Kidney (tissue), 14 donors: ENCODE results near the gene DUS2. TPM values are rescaled to one million over a fixed set of nuclear protein-coding genes. Genes with fewer than 3 reads are reported as not detected.
A peak's percentile ranks its signal among the peaks of the same experiment; 100 is the strongest.

ENCODE experiments used
- DNase-seq, 5 donors: peaks; one replicate each; pipeline ENCODE4 v3.0.0-alpha.2; 2013 to 2020
- FAIRE-seq: peaks from 2 replicates; lab custom pipeline; 2012; peaks lifted over from hg19 to GRCh38; lab: Jason Lieb, UNC
- H3K27ac ChIP-seq, 2 donors: one replicate each; pipeline ENCODE4 v1.7.0; 2013; ENCODE audit warnings: low read depth in 2 of 2, low read length in 2 of 2, inconsistent platforms in 1 of 2
- H3K27me3 ChIP-seq: one replicate; pipeline ENCODE4 v1.7.1; 2013; ENCODE audit warnings: low read length, inconsistent platforms; ENCODE audit not compliant: control insufficient read depth, insufficient read depth
- H3K36me3 ChIP-seq, 3 donors: one replicate each; pipeline versions ENCODE4 v1.7.0 to v1.7.1; 2013; ENCODE audit warnings: low read length in 3 of 3, control low read depth in 1 of 3, inconsistent platforms in 1 of 3; ENCODE audit not compliant: insufficient read depth in 3 of 3, control insufficient read depth in 2 of 3
- H3K4me1 ChIP-seq, 3 donors: one replicate each; pipeline versions ENCODE4 v1.7.0 to v1.7.1; 2013; ENCODE audit warnings: low read length in 3 of 3, inconsistent platforms in 1 of 3, low read depth in 1 of 3; ENCODE audit not compliant: control insufficient read depth in 2 of 3, insufficient read depth in 2 of 3
- H3K4me3 ChIP-seq, 3 donors: one replicate each; pipeline versions ENCODE4 v1.7.0 to v1.8.1; 2013; ENCODE audit warnings: low read length in 3 of 3, control low read depth in 1 of 3, inconsistent platforms in 1 of 3
- H3K9ac ChIP-seq, 3 donors: one replicate each; pipeline versions ENCODE4 v1.7.0 to v1.7.1; 2013; ENCODE audit warnings: low read length in 3 of 3, control low read depth in 1 of 3, inconsistent platforms in 1 of 3
- H3K9me3 ChIP-seq, 3 donors: one replicate each; pipeline versions ENCODE4 v1.7.0 to v1.7.1; 2013; ENCODE audit warnings: low read length in 3 of 3, control low read depth in 1 of 3, inconsistent platforms in 1 of 3; ENCODE audit not compliant: control insufficient read depth in 2 of 3, insufficient read depth in 1 of 3
- CTCF ChIP-seq: IDR thresholded peaks from 3 replicates; pipeline ENCODE4 v1.5.1; 2012; ENCODE audit warnings: mild to moderate bottlenecking, moderate library complexity, borderline replicate concordance; ENCODE audit not compliant: insufficient read depth; ENCODE audit errors: extremely low read depth
- intact Hi-C: fragments of 100-400 bp; cut with DNase I; formaldehyde crosslinking; loops from one replicate; pipeline ENCODE4 v1.11.1; 2022
- polyA plus RNA-seq: library from polyadenylated mRNA; stranded (reverse); fragments of 350-450 nt; fragmentation: Illumina TruSeq; extraction: RNeasy Lipid Tissue Mini Kit (QIAGEN cat#74804); gene quantifications from one replicate; pipeline ENCODE4 v1.2.3, GENCODE V29; 2014; ENCODE audit warnings: low read depth, low replicate concordance; ENCODE audit not compliant: insufficient read depth
- total RNA-seq: library from RNA; stranded (reverse); fragmentation: NEBNext Ultra II Directional; extraction: Animal tissue kit (Norgen Biotek cat#: 25700); gene quantifications from one replicate; pipeline ENCODE4 v1.2.1, GENCODE V29; 2021
- donor health status: control.
- donor health status: control.
- donor health status: control.
- donor health status: control.
- donor health status: control.
- donor health status: DM: yes; HTN: yes; CAD: no.
- donor health status: Normal renal cell carcinoma (clear cell type).

The DUS2 gene
- total and polyA plus RNA-seq, 2 donors from 2014 or later = 12.1 to 12.5 TPM

GRCh38 chr16:68126395-68126794 lies 103.3 kb downstream of the DUS2 start:
- DNase-seq (no peak), FAIRE-seq (no peak)
- no peak overlapping the region for H3K9ac ChIP-seq
- H3K27me3 ChIP-seq = no peaks in the 10 kb centered on the region
- peaks cover 0 to 3% (median 0%) of the 10 kb centered on the region in 3 donors for H3K36me3 ChIP-seq
- TF ChIP-seq CTCF = no peak
- no peaks in the 10 kb centered on the region for H3K9me3 ChIP-seq
- H3K4me1 ChIP-seq = peaks cover 0 to 2% (median 0%) of the 10 kb centered on the region in 3 donors
- no peak overlapping the region for H3K4me3 ChIP-seq
- no peak overlapping the region for H3K27ac ChIP-seq
- intact Hi-C loops = no loop called here

GRCh38 chr16:68128577-68129305 lies 105.7 kb downstream of the DUS2 start:
- H3K27ac ChIP-seq = peak overlapping the region in 1 of 2 donors; percentile 23
- H3K27me3 ChIP-seq = no peaks in the 10 kb centered on the region
- FAIRE-seq (no peak), DNase-seq (peak in 2 of 5 donors; percentile 50 to 64)
- intact Hi-C loops = no loop called here
- peaks cover 0 to 3% (median 0%) of the 10 kb centered on the region in 3 donors for H3K36me3 ChIP-seq
- no peaks in the 10 kb centered on the region for H3K9me3 ChIP-seq
- H3K4me3 ChIP-seq = no peak overlapping the region
- no peak for TF ChIP-seq CTCF
- H3K9ac ChIP-seq = peak overlapping the region in 1 of 3 donors; percentile 31
- H3K4me1 ChIP-seq = peaks cover 0 to 10% (median 2%) of the 10 kb centered on the region in 3 donors

Other genes with a start within 250 kb of the DUS2 start
- gene RANBP10, start 216.7 kb upstream of the DUS2 start, total RNA-seq = 22.3 TPM
- 7.0 TPM for gene RANBP10, start 216.7 kb upstream of the DUS2 start, polyA plus RNA-seq
- gene TSNAXIP1, start 216.4 kb upstream of the DUS2 start, total RNA-seq = 3.9 TPM
- gene TSNAXIP1, start 216.4 kb upstream of the DUS2 start, polyA plus RNA-seq = 2.8 TPM
- gene THAP11, start 181.0 kb upstream of the DUS2 start, total RNA-seq = 27.0 TPM
- gene THAP11, start 181.0 kb upstream of the DUS2 start, polyA plus RNA-seq = 21.4 TPM
- 76.4 TPM for gene NUTF2, start 176.4 kb upstream of the DUS2 start, total RNA-seq
- 107 TPM for gene NUTF2, start 176.4 kb upstream of the DUS2 start, polyA plus RNA-seq
- gene CENPT, start 175.6 kb upstream of the DUS2 start, total RNA-seq = 42.5 TPM
- 25.3 TPM for gene CENPT, start 175.6 kb upstream of the DUS2 start, polyA plus RNA-seq
- gene EDC4, start 150.2 kb upstream of the DUS2 start, total RNA-seq = 56.5 TPM
- gene EDC4, start 150.2 kb upstream of the DUS2 start, polyA plus RNA-seq = 44.7 TPM
- gene NRN1L, start 138.4 kb upstream of the DUS2 start, total RNA-seq = 1.1 TPM
- 1.2 TPM for gene NRN1L, start 138.4 kb upstream of the DUS2 start, polyA plus RNA-seq
- 33.2 TPM for gene PSKH1, start 130.0 kb upstream of the DUS2 start, total RNA-seq
- 23.6 TPM for gene PSKH1, start 130.0 kb upstream of the DUS2 start, polyA plus RNA-seq
- gene CTRL, start 91.4 kb upstream of the DUS2 start, total RNA-seq = 0.69 TPM
- gene CTRL, start 91.4 kb upstream of the DUS2 start, polyA plus RNA-seq = not detected
- 78.6 TPM for gene PSMB10, start 86.4 kb upstream of the DUS2 start, total RNA-seq
- 76.4 TPM for gene PSMB10, start 86.4 kb upstream of the DUS2 start, polyA plus RNA-seq
- 27.4 TPM for gene LCAT, start 79.2 kb upstream of the DUS2 start, total RNA-seq
- 10.2 TPM for gene LCAT, start 79.2 kb upstream of the DUS2 start, polyA plus RNA-seq
- gene SLC12A4, start 54.6 kb upstream of the DUS2 start, total RNA-seq = 66.2 TPM
- gene SLC12A4, start 54.6 kb upstream of the DUS2 start, polyA plus RNA-seq = 16.7 TPM
- gene DPEP3, start 42.8 kb upstream of the DUS2 start, total RNA-seq = 0.19 TPM
- gene DPEP3, start 42.8 kb upstream of the DUS2 start, polyA plus RNA-seq = not detected
- 3.1 TPM for gene DPEP2, start 23.8 kb upstream of the DUS2 start, total RNA-seq
- gene DPEP2, start 23.8 kb upstream of the DUS2 start, polyA plus RNA-seq = 0.99 TPM
- gene DPEP2NB, start 7.4 kb upstream of the DUS2 start, total RNA-seq = not detected
- gene DPEP2NB, start 7.4 kb upstream of the DUS2 start, polyA plus RNA-seq = not detected
- 10.6 TPM for gene DDX28, start 52 bp upstream of the DUS2 start, total RNA-seq
- gene DDX28, start 52 bp upstream of the DUS2 start, polyA plus RNA-seq = 13.1 TPM
- gene NFATC3, start 62.1 kb downstream of the DUS2 start, total RNA-seq = 37.7 TPM
- gene NFATC3, start 62.1 kb downstream of the DUS2 start, polyA plus RNA-seq = 15.0 TPM
- 32.9 TPM for gene ESRP2, start 212.8 kb downstream of the DUS2 start, total RNA-seq
- 19.1 TPM for gene ESRP2, start 212.8 kb downstream of the DUS2 start, polyA plus RNA-seq
- 35.1 TPM for gene PLA2G15, start 222.1 kb downstream of the DUS2 start, total RNA-seq
- 44.4 TPM for gene PLA2G15, start 222.1 kb downstream of the DUS2 start, polyA plus RNA-seq
- gene SLC7A6, start 241.2 kb downstream of the DUS2 start, total RNA-seq = 24.0 TPM
- gene SLC7A6, start 241.2 kb downstream of the DUS2 start, polyA plus RNA-seq = 5.0 TPM